Coronary artery (tissue), 2 donors: ENCODE results near the gene TGM5.
A peak's percentile ranks its signal among the peaks of the same experiment; 100 is the strongest.
"Not testable (repeated sequence)": the region's sequence is repeated elsewhere in the genome, so short reads cannot be mapped to it uniquely, and the experiment has no call there.

Source experiments
- DNase-seq: peaks from one replicate; pipeline ENCODE4 v3.0.0-alpha.2; 2017; ENCODE audit warnings: low spot score
- H3K27ac ChIP-seq, 2 donors: fragments of 200-600 bp; sonication (generic); one replicate each; pipeline ENCODE4 v1.5.1; 2016 to 2019
- H3K4me3 ChIP-seq: fragments of 200-600 bp; sonication (generic); 2 replicates; pipeline ENCODE4 v1.5.1; 2016; ENCODE audit warnings: mild to moderate bottlenecking, moderate library complexity
- CTCF ChIP-seq: fragments of 200-600 bp; sonication (generic); IDR thresholded peaks from one replicate; pipeline ENCODE4 v1.5.1; 2019; ENCODE audit warnings: antibody characterized with exemption

The TGM5 gene

DNA sequence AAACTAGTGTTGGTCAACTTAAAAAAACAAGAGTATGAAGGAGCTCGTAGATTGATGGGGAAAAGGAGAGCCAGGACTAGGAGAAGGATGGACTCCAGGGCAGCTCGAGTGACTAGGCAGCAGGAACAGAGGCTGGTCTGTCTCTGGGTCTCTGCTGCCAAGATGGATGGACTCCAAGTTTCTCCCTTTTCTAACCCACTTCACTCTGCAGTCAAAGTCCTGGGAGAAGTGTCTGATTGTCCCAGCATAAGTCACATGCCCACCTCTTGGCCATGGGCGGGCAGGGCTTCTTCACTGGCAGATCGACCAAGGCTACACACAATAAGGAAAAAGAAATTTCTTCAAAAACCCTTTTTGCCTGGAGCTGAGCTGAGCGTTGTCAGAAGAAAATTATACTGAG lies 36.8 kb downstream of the TGM5 start:
- Histone ChIP-seq H3K4me3 (no peak overlapping the region), H3K27ac (peak overlapping the region in 1 of 2 donors; percentile 58)
- no peak for TF ChIP-seq CTCF
- DNase-seq: no peak

DNA sequence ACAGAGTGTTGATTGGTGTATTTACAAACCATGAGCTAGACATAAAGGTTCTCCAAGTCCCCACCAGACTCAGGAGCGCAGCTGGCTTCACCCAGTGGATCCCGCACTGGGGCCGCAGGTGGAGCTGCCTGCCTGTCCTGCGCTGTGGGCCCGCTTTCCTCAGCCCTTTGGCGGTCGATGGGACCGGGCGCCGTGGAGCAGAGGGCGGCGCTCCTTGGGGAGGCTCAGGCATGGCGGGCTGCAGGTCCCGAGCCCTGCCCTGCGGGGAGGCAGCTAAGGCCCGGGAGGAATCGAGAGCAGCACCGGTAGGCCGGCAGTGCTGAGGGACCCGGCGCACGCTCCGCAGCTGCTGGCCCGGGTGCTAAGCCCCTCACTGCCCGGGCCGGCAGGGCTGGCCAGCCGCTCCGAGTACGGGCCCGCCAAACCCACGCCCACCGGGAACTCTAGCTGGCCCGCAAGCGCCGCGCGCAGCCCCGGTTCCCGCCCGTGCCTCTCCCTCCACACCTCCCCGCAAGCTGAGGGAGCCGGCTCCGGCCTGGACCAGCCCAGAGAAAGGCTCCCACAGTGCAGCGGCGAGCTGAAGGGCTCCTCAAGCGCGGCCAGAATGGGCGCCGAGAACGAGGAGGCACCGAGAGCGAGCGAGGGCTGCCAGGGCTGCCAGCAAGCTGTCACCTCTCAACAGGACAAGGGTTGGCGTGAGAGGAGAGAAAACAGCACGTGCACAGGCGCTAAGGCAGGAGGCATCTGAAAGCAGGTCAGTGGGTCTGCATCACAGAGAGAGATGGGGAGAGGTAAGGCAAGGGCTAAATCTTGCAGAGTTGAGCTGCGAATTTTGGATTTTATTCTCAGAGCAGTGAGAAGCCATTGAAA lies 40.1 kb downstream of the TGM5 start:
- no peak overlapping the region for H3K27ac ChIP-seq
- DNase-seq: no peak
- H3K4me3 ChIP-seq: no peak overlapping the region
- TF ChIP-seq CTCF: no peak

DNA sequence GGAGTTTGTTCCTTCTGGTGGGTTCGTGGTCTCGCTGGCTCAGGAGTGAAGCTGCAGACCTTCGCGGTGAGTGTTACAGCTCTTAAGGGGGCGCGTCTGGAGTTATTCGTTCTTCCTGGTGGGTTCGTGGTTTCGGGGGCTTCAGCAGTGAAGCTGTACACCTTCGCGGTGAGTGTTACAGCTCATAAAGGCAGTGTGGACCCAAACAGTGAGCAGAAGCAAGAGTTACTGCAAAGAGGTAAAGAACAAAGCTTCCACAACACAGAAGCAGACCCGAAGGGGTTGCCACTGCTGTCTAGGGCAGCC lies 40.8 kb downstream of the TGM5 start:
- DNase-seq, H3K4me3 ChIP-seq, H3K27ac ChIP-seq: not testable (repeated sequence)

- no peak overlapping the region for H3K4me3 ChIP-seq
- no peak for DNase-seq
- peak; percentile 44 for TF ChIP-seq CTCF
- no peak overlapping the region for H3K27ac ChIP-seq
These were observed 41.4 kb downstream of the TGM5 start for GRCh38 chr15:43225201-43225949.

- DNase-seq: no peak
- TF ChIP-seq CTCF: no peak
- no peak overlapping the region for H3K4me3 ChIP-seq
- no peak overlapping the region for H3K27ac ChIP-seq
These were observed 45.3 kb downstream of the TGM5 start for GRCh38 chr15:43221422-43221821.

DNA sequence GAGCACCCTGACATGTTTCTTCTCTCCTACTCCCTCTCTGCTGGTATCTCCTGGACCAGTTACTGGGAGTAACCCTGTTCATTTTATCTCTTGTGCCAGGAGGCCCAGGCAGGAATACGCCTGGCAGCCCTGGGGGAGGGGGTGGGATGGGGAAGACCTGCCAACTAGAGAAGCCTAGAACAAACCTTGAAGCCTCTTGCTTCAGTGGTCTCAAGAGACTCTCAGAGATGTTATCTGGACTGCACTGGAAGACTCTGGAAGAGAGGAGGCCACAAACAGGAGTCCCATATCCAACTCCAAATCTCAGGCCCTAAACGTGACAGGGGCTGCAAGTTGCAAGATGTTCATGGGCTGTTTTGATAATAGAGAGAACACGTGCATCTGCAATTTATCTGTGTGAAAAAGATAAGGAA lies 45.7 kb downstream of the TGM5 start, which contains the start of gene EPB42:
Gene EPB42, minus strand, starts transcription at position 28 of the 413 bp plus-strand sequence. CDS start 193 bp downstream, outside the sequence.
- H3K27ac ChIP-seq: no peak within 1 kb of the TSS
- H3K4me3 ChIP-seq: no peak within 1 kb of the TSS
- DNase-seq: no peak
- TF ChIP-seq CTCF: no peak

GRCh38 chr15:43219929-43220928 lies 46.5 kb downstream of the TGM5 start:
- Histone ChIP-seq H3K27ac (no peak overlapping the region), H3K4me3 (no peak overlapping the region)
- DNase-seq: no peak
- no peak for TF ChIP-seq CTCF
